HG02981 (cell line): ENCODE results near the gene EPHA4.

ENCODE experiments used
- ATAC-seq: cut with Tn5 transposase; IDR thresholded peaks from one replicate; pipeline ENCODE4 v1.9.1; 2021; ENCODE audit warnings: mild to moderate bottlenecking, moderate library complexity; ENCODE audit not compliant: unreplicated experiment

EPHA4 gene

DNA sequence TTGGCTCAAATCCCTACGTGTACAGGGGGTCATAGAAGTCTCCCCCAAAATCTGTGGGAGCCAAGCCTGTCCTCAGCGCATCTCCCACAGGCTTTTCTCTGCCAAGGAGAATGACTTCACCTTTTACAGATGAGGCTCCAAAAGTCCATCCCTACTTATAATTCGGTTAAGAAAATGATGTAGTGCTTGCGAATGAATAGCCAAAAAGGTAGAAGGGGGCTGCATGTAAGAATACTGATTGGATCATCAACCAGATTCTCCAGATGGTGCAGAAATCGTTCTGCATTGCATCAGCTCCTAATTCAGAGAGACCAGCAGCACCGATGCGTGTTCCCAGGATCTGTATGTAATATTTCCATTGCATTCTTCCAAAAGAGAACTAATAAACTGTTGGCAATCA, 91.9 kb downstream of the EPHA4 start:
- ATAC-seq = no peak

DNA sequence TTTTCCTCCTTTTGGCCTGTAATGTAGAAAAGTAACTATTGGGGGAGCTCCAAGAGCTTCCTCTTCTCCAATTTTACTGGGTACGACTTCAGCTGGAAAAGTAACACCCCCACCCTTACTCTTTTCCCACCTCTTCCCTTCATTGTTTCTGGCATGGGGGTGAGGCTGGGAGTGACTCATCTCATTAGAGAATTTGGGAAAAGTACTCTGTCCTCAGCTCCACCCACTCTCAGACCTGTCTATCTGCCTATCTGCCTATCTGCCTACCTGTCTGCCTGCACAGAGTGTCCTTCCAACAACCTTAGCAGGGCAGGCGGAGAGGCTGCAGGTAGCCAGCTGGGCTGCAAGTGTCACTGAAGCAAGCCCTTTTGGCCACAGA, 93.6 kb downstream of the EPHA4 start:
- no peak for ATAC-seq

- no peak for ATAC-seq
These were observed 94.2 kb downstream of the EPHA4 start for GRCh38 chr2:221477714-221478484.

GRCh38 chr2:221476195-221476594, 95.9 kb downstream of the EPHA4 start:
- ATAC-seq = no peak

GRCh38 chr2:221473451-221473850, 98.7 kb downstream of the EPHA4 start:
- no peak for ATAC-seq

DNA sequence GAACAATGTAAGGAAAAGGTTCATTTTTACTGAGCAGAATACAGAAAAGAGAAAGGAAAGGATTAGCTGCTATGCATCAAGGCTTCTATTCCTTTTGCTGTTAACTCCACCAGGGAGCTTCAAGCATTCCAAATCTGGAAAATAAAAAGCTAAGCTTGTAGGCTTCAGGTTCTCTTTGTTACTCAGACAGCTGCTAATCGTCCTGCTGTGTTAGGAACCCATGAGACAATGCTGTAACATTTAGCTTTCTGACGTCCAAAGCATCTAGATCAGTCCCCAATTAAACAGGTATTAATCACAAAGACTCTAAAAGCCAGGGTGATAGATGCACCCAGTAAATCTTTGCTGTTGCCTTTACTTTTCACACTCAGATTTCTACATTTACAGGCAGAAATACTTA, 103.8 kb downstream of the EPHA4 start:
- ATAC-seq = no peak

DNA sequence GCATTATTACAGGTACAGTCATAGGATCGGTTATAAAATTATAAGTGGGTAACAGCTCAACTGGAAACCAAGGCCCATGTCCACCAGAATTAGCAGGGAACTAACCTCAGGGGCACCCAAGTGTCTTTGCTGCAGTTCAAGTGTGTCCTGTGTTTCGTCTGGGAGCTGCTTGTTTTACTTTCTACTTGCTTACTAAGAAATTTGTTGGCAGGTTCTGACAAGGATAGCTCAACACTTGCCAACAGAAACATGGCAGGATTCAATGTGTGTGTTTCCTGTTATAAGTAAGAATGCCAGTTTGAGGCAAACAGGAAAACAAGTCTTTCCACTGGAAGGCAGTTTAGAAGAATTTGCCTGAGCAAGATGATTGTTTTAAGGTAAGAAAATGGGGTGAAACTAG, 104.5 kb downstream of the EPHA4 start:
- ATAC-seq = no peak

DNA sequence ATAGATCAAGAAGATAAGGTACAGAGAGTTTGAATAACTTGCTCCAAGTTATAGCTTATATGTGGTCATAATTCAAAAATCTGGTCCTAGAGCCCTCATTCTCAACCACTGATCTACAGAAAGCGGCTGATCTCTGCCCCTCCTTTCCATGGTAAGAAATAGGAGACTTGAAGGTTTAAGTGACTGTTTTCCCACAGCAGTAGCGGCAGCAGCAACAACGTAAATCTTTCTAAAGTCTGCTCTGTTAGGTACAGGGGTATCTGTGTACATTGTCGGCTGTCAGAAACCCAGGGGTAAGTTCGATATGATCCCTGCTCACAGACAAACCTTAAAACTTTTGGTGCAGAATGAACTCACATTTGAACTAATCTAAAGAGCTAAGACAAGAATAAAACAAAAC, 105.4 kb downstream of the EPHA4 start:
- no peak for ATAC-seq

- ATAC-seq = peak; percentile 85
These were observed 106.3 kb downstream of the EPHA4 start for GRCh38 chr2:221465776-221466175.

GRCh38 chr2:221464971-221465370, 107.1 kb downstream of the EPHA4 start:
- ATAC-seq = no peak

DNA sequence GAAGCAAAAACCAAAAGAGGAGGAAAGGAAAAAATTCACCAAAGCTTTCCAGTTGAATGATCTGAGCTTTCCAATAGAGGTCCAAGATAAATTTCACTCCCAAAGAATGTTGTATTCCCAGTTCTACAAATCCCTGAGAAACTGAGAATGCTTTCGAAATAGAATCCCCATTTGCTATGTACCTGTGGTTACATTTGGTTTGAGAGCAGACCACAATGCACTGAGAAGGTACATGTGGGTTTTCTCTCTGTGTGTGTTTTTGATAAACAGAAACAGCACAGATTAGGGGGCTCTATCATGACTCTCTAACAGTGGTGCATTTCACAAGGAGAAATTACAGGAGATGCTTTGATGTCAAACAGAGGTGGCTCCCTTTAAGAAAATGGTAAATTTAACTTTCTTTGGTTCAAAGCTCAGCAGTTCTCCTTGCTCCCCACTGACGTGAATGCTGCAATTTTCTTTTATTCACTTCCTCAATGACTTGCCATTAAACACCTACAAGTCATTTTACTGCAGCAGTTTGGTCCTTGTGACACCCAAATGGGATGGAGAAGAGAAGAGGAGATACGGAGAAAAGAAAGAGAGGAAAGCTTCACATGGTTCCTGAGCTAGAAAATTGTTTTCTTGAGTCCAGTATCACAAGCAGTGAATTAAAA, 108.7 kb downstream of the EPHA4 start:
- ATAC-seq = no peak

GRCh38 chr2:221461901-221462300, 110.2 kb downstream of the EPHA4 start:
- ATAC-seq = no peak

GRCh38 chr2:221460136-221460535, 112.0 kb downstream of the EPHA4 start:
- ATAC-seq = no peak

GRCh38 chr2:221458578-221458977, 113.5 kb downstream of the EPHA4 start:
- no peak for ATAC-seq

- ATAC-seq = no peak
These were observed 116.9 kb downstream of the EPHA4 start for GRCh38 chr2:221455214-221455613.

DNA sequence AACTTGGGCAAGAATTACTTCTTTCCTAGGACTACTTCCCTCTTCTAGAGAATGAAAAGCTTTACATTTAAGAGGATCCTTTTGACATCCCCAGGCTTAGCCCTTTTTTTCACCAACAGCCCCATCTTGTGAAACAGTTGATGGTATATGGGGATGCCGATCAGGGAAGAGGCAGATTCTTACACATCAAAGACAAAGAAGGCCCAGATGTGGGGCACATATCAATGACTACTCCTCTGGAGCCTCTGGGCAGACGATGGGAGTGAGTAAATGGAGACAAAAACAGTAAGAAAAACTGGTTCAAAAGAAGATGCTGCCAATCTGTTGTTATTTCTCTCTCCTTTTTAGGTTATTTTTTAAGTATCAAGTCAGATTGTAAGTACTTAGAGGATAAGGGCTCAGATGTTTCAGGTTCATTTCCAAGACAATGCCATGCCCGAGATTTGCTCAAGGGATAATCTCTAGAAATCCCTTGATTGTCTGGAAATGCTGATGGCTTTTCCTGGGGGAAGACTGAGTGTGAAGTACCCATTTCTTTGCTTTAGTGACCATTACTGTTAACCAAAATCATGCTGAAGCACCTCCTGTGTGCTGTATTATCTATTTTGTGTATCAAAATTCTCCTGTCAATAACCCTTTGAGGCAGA, 117.5 kb downstream of the EPHA4 start:
- no peak for ATAC-seq

DNA sequence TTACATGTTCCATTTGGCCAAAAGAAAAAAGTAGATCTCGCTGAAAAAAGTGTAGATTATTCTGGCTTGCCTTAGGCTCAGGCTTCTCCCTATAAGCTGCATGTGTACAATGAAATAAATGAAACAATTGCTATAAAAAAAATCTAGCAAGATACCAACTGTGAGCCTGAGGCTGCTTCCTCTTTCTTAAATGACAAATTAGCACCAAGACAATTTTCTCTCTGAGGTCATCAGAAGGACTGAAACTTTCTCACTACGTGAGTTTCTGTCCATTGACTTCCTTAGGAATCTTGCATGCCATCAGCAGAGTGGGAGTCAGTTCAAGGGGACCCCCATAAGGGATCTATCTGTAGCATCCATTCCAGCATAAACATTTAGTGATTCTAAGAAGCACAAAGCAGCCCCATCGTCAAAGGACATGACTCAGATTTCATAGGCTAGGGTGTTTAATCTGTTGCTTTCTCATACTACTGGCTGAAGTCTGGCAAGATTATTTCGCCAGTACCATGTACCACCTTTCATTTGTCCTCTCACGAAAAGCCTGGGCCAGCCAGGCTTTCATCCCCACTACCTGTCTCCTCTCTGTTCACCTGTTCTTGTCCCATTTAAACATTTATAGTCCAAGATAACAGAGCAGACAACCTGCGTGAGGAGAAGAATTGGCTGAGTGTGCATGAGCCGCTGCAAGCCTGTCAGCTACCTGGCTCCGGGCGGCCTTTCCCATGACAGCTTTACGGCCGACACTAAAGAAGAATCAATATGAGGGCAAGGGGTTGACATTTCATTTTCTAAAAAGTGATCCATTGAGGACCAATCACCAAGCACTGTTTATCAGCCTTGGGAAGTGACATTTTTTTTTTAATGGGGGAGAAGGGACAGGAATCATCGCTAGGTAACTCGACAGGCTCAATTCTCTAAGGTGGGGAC, 120.0 kb downstream of the EPHA4 start:
- no peak for ATAC-seq

DNA sequence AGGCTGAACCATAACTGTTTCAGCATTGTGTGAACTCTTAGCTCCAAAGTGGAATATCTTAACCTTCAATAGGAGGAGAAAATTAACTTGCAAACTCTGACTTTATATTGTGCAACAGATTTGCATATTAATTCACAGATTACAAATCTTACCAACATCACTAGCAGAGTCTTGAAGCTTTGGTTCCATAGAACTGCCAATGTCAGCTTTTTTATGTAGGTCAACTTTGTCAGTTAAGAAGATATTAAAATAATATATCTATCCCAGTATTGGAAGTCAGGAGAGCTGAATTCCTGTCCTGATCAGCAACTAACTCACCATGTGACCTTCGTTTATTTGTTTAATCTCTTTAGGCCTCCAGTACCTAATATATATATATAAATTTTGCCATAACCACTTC, 121.8 kb downstream of the EPHA4 start:
- ATAC-seq = no peak

DNA sequence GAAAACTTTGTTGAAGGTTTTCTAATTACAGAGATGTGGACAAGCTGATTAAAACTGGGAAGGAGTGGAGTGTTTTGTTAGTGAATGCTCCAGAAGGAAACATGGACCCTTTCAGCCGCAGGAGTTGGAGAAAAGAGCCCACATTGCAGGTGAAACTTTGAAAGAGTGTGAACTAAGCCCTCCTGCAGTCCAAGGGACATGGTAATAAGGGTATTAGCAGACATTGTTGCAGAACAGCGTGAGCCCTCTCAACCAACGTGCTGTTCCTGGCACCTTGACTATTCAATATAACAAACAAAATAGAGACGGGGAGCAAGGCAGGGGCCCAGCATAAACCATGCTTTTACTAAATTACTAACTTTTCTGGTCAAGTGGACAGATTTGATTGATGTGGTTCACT, 122.7 kb downstream of the EPHA4 start:
- no peak for ATAC-seq

DNA sequence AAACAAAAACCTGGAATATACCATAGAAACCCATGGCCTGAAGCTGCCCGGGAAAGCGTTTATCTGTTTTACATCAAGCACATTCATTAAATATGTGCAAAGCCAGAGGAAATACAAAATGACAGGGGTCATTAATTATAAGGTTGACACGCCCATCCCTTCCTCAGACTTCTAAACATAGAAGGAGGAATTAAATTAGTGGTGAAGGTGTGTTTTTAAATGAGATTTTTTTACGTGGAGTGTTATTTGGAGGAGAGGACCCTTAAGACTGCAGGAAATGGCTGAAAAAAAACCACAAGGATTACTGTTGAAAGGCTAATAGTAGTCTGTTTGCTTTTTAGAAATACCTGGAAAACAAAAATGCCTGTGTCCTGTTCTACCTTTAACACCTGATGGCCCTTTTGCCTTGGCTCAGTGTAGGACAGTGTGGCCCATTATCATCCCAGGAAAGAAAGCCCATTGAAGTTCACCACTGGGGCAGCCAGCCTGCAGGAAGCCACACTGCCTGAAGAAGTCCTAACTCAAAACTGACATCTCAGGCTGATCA, 123.2 kb downstream of the EPHA4 start:
- no peak for ATAC-seq
